SK-N-SH (cell line): Measurements from ENCODE around the gene KCTD7.
"Not testable (repeated sequence)": the region's sequence is repeated elsewhere in the genome, so short reads cannot be mapped to it uniquely, and the experiment has no call there.

ENCODE experiments used
- CTCF ChIP-seq: fragments of 200-600 bp; sonication (generic); IDR thresholded peaks from 2 replicates; pipeline ENCODE4 v1.6.1; 2017; ENCODE audit warnings: antibody characterized with exemption, mild to moderate bottlenecking, moderate library complexity
- FOXJ3 ChIP-seq: sonication (generic); formaldehyde crosslinking; IDR thresholded peaks from 2 replicates; pipeline ENCODE4 v1.5.1; 2020; ENCODE audit warnings: mild to moderate bottlenecking, missing genetic modification reagents
- REST ChIP-seq: IDR thresholded peaks from 2 replicates; pipeline ENCODE4 v1.6.1; 2012; ENCODE audit warnings: mild to moderate bottlenecking, low read depth, low read length, moderate library complexity

GRCh38 chr7:66606540-66607291 lies 22.0 kb upstream of the KCTD7 start:
- TF ChIP-seq REST; FOXJ3 (CRISPR knock-in tag); CTCF: not testable (repeated sequence)
